Activated CD4-positive, alpha-beta T cell treated with anti-CD3 and anti-CD28 coated beads, Interleukin-2, amount 10 ng/mL, durations not matched to agents 7 days and 5 days (primary cell): ENCODE data around the gene BNIP5. TPM values are rescaled to one million over a fixed set of nuclear protein-coding genes. Genes with fewer than 3 reads are reported as not detected.
"Not testable (repeated sequence)": the region's sequence is repeated elsewhere in the genome, so short reads cannot be mapped to it uniquely, and the experiment has no call there.

ENCODE experiments used
- CTCF ChIA-PET: fragments of 350-600 bp; sonication (Branson Sonifier 250); formaldehyde crosslinking; loops from one replicate; lab custom pipeline; 2021; ENCODE audit warnings: antibody characterized with exemption; lab: Charles Lee
- POLR2A ChIA-PET: fragments of 350-600 bp; sonication (Branson Sonifier 250); formaldehyde crosslinking; loops from one replicate; lab custom pipeline; 2021; ENCODE audit warnings: antibody characterized with exemption; lab: Charles Lee
- DNase-seq: peaks from one replicate; pipeline ENCODE4 v3.0.0-alpha.2; 2020
- H3K27ac Mint-ChIP-seq: one replicate; pipeline ENCODE4 v1.8.0; 2021; ENCODE audit warnings: mild to moderate bottlenecking, moderate library complexity, mixed read lengths
- H3K27me3 Mint-ChIP-seq: one replicate; pipeline ENCODE4 v1.8.0; 2021; ENCODE audit warnings: mixed read lengths
- H3K36me3 Mint-ChIP-seq: one replicate; pipeline ENCODE4 v1.8.0; 2021; ENCODE audit warnings: low read depth, mixed read lengths
- H3K4me1 Mint-ChIP-seq: one replicate; pipeline ENCODE4 v1.8.0; 2021; ENCODE audit warnings: mixed read lengths
- H3K4me3 Mint-ChIP-seq: one replicate; pipeline ENCODE4 v1.8.0; 2021; ENCODE audit warnings: mild to moderate bottlenecking, moderate library complexity, mixed read lengths
- H3K9me3 Mint-ChIP-seq: one replicate; pipeline ENCODE4 v1.8.0; 2021; ENCODE audit warnings: mixed read lengths
- total RNA-seq, 2 experiments: library from RNA; stranded (reverse); gene quantifications; one replicate each; pipeline ENCODE4 v1.2.3, GENCODE V29; 2021

The BNIP5 gene
- total RNA-seq, 2 experiments from 2014 or later, result not detected

GRCh38 chr6:36363371-36363752, 26.7 kb upstream of the BNIP5 start:
- POLR2A ChIA-PET, H3K27ac Mint-ChIP-seq, H3K27me3 Mint-ChIP-seq, H3K36me3 Mint-ChIP-seq, DNase-seq, H3K4me1 Mint-ChIP-seq, H3K4me3 Mint-ChIP-seq, H3K9me3 Mint-ChIP-seq: not testable (repeated sequence)
- CTCF ChIA-PET, result interaction anchor here (1.0 to 1.7 kb wide), 3 partner anchors 12 to 22 kb away, joined by 3 to 5 read pairs (median 3); no protein-coding TSS in a partner anchor

- H3K36me3 Mint-ChIP-seq, result peaks cover 9% of the 10 kb centered on the region
- POLR2A ChIA-PET, result no interaction called here
- H3K4me1 Mint-ChIP-seq, result peaks cover 15% of the 10 kb centered on the region
- no peak overlapping the region for H3K4me3 Mint-ChIP-seq
- H3K27ac Mint-ChIP-seq, result no peak overlapping the region
- DNase-seq, result no peak
- CTCF ChIA-PET, result interaction anchor here (0.6 to 1.7 kb wide), 5 partner anchors 12 to 841 kb away, joined by 3 to 5 read pairs (median 4); no protein-coding TSS in a partner anchor
- peaks cover 3% of the 10 kb centered on the region for H3K27me3 Mint-ChIP-seq
- H3K9me3 Mint-ChIP-seq, result no peaks in the 10 kb centered on the region
Measured at GRCh38 chr6:36362551-36363370, 26.1 kb upstream of the BNIP5 start.

GRCh38 chr6:36361071-36361470, 24.4 kb upstream of the BNIP5 start:
- no peak overlapping the region for H3K4me3 Mint-ChIP-seq

GRCh38 chr6:36360241-36361054, 23.8 kb upstream of the BNIP5 start:
- no peak overlapping the region for H3K4me3 Mint-ChIP-seq
- peaks cover 5% of the 10 kb centered on the region for H3K27me3 Mint-ChIP-seq

More at GRCh38 chr6:36361071-36361470, 24.4 kb upstream of the BNIP5 start:
- ChIA-PET POLR2A (no interaction called here), CTCF (interaction anchor here (0.7 to 2.0 kb wide), 3 partner anchors 15 to 74 kb away, joined by 3 to 4 read pairs (median 3); no protein-coding TSS in a partner anchor)
- DNase-seq, result no peak
- Mint-ChIP-seq H3K4me1 (peaks cover 28% of the 10 kb centered on the region), H3K27ac (no peak overlapping the region), H3K9me3 (no peaks in the 10 kb centered on the region), H3K27me3 (peaks cover 5% of the 10 kb centered on the region), H3K36me3 (peaks cover 4% of the 10 kb centered on the region)

GRCh38 chr6:36358226-36358915, 21.7 kb upstream of the BNIP5 start:
- no peaks in the 10 kb centered on the region for H3K9me3 Mint-ChIP-seq
- peaks cover 28% of the 10 kb centered on the region for H3K4me1 Mint-ChIP-seq
- no peak overlapping the region for H3K27ac Mint-ChIP-seq
- no peak for DNase-seq
- ChIA-PET CTCF (interaction anchor here (0.7 to 3.1 kb wide), 9 partner anchors 12 to 436 kb away, joined by 3 to 16 read pairs (median 3); partner anchors contain the start of gene MAPK14), POLR2A (no interaction called here)
- peaks cover 4% of the 10 kb centered on the region for H3K36me3 Mint-ChIP-seq
- H3K27me3 Mint-ChIP-seq, result peaks cover 19% of the 10 kb centered on the region
- H3K4me3 Mint-ChIP-seq, result no peak overlapping the region

More at GRCh38 chr6:36360241-36361054, 23.8 kb upstream of the BNIP5 start:
- Mint-ChIP-seq H3K4me1 (peaks cover 28% of the 10 kb centered on the region), H3K36me3 (peaks cover 4% of the 10 kb centered on the region), H3K27ac (no peak overlapping the region), H3K9me3 (no peaks in the 10 kb centered on the region)
- peak; percentile 80 for DNase-seq
- POLR2A ChIA-PET, result no interaction called here
- CTCF ChIA-PET, result interaction anchor here (0.5 to 3.1 kb wide), 7 partner anchors 14 to 835 kb away, joined by 3 to 16 read pairs (median 4); partner anchors contain the start of gene MAPK14

GRCh38 chr6:36357872-36358225, 21.2 kb upstream of the BNIP5 start:
- H3K9me3 Mint-ChIP-seq, result no peaks in the 10 kb centered on the region
- ChIA-PET POLR2A (no interaction called here), CTCF (interaction anchor here (0.7 to 3.1 kb wide), 6 partner anchors 17 to 436 kb away, joined by 3 to 16 read pairs (median 4); partner anchors contain the start of gene MAPK14)
- no peaks in the 10 kb centered on the region for H3K36me3 Mint-ChIP-seq
- H3K4me1 Mint-ChIP-seq, result peaks cover 28% of the 10 kb centered on the region
- H3K4me3 Mint-ChIP-seq, result no peak overlapping the region
- peaks cover 19% of the 10 kb centered on the region for H3K27me3 Mint-ChIP-seq
- peak; percentile 18 for DNase-seq
- H3K27ac Mint-ChIP-seq, result no peak overlapping the region

- no peak for DNase-seq
- Mint-ChIP-seq H3K36me3 (no peaks in the 10 kb centered on the region), H3K27me3 (peaks cover 21% of the 10 kb centered on the region), H3K9me3 (no peaks in the 10 kb centered on the region), H3K4me1 (peaks cover 28% of the 10 kb centered on the region), H3K4me3 (no peak overlapping the region), H3K27ac (no peak overlapping the region)
- ChIA-PET CTCF (interaction anchor here (0.6 to 1.9 kb wide), 8 partner anchors 9 to 370 kb away, joined by 3 to 8 read pairs (median 4); partner anchors contain the start of gene MAPK14), POLR2A (no interaction called here)
Measured at GRCh38 chr6:36355819-36356218, 19.1 kb upstream of the BNIP5 start.

GRCh38 chr6:36353411-36353915, 16.8 kb upstream of the BNIP5 start:
- no peak overlapping the region for H3K4me3 Mint-ChIP-seq
- no peaks in the 10 kb centered on the region for H3K9me3 Mint-ChIP-seq
- CTCF ChIA-PET, result interaction anchor here (0.6 to 1.2 kb wide), 4 partner anchors 9 to 479 kb away, joined by 3 to 4 read pairs (median 3); no protein-coding TSS in a partner anchor
- no peak for DNase-seq
- H3K27ac Mint-ChIP-seq, result no peak overlapping the region
- peaks cover 20% of the 10 kb centered on the region for H3K4me1 Mint-ChIP-seq
- H3K27me3 Mint-ChIP-seq, result peaks cover 28% of the 10 kb centered on the region
- POLR2A ChIA-PET, result no interaction called here
- H3K36me3 Mint-ChIP-seq, result no peaks in the 10 kb centered on the region

GRCh38 chr6:36352477-36353157, 15.9 kb upstream of the BNIP5 start:
- Mint-ChIP-seq H3K36me3 (no peaks in the 10 kb centered on the region), H3K9me3 (no peaks in the 10 kb centered on the region), H3K27me3 (peaks cover 25% of the 10 kb centered on the region), H3K27ac (no peak overlapping the region), H3K4me3 (no peak overlapping the region), H3K4me1 (peaks cover 12% of the 10 kb centered on the region)
- POLR2A ChIA-PET, result no interaction called here
- CTCF ChIA-PET, result interaction anchor here (0.6 to 1.2 kb wide), 5 partner anchors 8 to 478 kb away, joined by 3 to 4 read pairs (median 3); partner anchors contain the start of gene BNIP5
- no peak for DNase-seq

GRCh38 chr6:36350681-36351571, 14.2 kb upstream of the BNIP5 start:
- POLR2A ChIA-PET, result interaction anchor here (0.6 to 0.7 kb wide), 2 partner anchors 13 kb away, joined by 5 to 11 read pairs; no protein-coding TSS in a partner anchor
- no peak overlapping the region for H3K27ac Mint-ChIP-seq
- H3K36me3 Mint-ChIP-seq, result no peaks in the 10 kb centered on the region

More at GRCh38 chr6:36350681-36351571, 14.2 kb upstream of the BNIP5 start:
- no peaks in the 10 kb centered on the region for H3K4me1 Mint-ChIP-seq
- CTCF ChIA-PET, result interaction anchor here (0.5 to 1.5 kb wide), 3 partner anchors 10 to 1609 kb away, joined by 5 to 9 read pairs (median 5); no protein-coding TSS in a partner anchor
- peaks cover 22% of the 10 kb centered on the region for H3K27me3 Mint-ChIP-seq
- DNase-seq, result no peak
- no peaks in the 10 kb centered on the region for H3K9me3 Mint-ChIP-seq
- H3K4me3 Mint-ChIP-seq, result no peak overlapping the region
